Measurements from ENCODE around the gene CPE.

- TF ChIP-seq CTCF (IDR thresholded peaks at IDR 0.05): no peak
- TF ChIP-seq POLR2A (IDR thresholded peaks at IDR 0.05): no peak
Observed at GRCh38 chr4:165475706-165476070, 96.9 kb downstream of the CPE start.

All from tibial nerve (tissue), 3 donors.